ENCODE data around the gene DNAJC18. TPM values are rescaled to one million over a fixed set of nuclear protein-coding genes. Genes with fewer than 3 reads are reported as not detected.
"Not testable (repeated sequence)": the region's sequence is repeated elsewhere in the genome, so short reads cannot be mapped to it uniquely, and the experiment has no call there.

The DNAJC18 gene
- total and polyA plus RNA-seq, 2 donors: 4.3 TPM

- Histone ChIP-seq H3K4me1 (ENCODE audit: control insufficient read depth in 2 of 2, insufficient read depth in 2 of 2, low read length in 2 of 2) (peaks cover 8 to 23% of the 10 kb centered on the region in 2 donors), H3K27ac (ENCODE audit: low read depth in 1 of 2, low read length in 1 of 2) (peak overlapping the region in 1 of 2 donors; percentile 65), H3K4me3 (ENCODE audit: low read length in 2 of 2) (no peak overlapping the region), H3K9me3 (ENCODE audit: control insufficient read depth in 2 of 2, insufficient read depth in 1 of 2, low read length in 1 of 2) (no peaks in the 10 kb centered on the region), H3K27me3 (ENCODE audit: control insufficient read depth in 2 of 2, insufficient read depth in 1 of 2, low read length in 1 of 2) (no peaks in the 10 kb centered on the region), H3K36me3 (ENCODE audit: control insufficient read depth in 2 of 2, insufficient read depth in 2 of 2, low read length in 1 of 2) (no peaks in the 10 kb centered on the region)
- no peak for DNase-seq (ENCODE audit: low read depth in 6 of 9, low spot score in 9 of 9)
- 86% methylated on average over 7 of the region's 7 CpGs for WGBS
Observed at GRCh38 chr5:139445325-139446170, 6.2 kb upstream of the DNAJC18 start.

- peaks cover 12 to 30% of the 10 kb centered on the region in 2 donors for H3K4me1 ChIP-seq (ENCODE audit: control insufficient read depth in 2 of 2, insufficient read depth in 2 of 2, low read length in 2 of 2)
- H3K4me3 ChIP-seq (ENCODE audit: low read length in 2 of 2): no peak overlapping the region
- WGBS: 59% methylated on average over 4 of the region's 4 CpGs
- H3K9me3 ChIP-seq (ENCODE audit: control insufficient read depth in 2 of 2, insufficient read depth in 1 of 2, low read length in 1 of 2): no peaks in the 10 kb centered on the region
- H3K36me3 ChIP-seq (ENCODE audit: control insufficient read depth in 2 of 2, insufficient read depth in 2 of 2, low read length in 1 of 2): no peaks in the 10 kb centered on the region
- H3K27me3 ChIP-seq (ENCODE audit: control insufficient read depth in 2 of 2, insufficient read depth in 1 of 2, low read length in 1 of 2): no peaks in the 10 kb centered on the region
- DNase-seq (ENCODE audit: low read depth in 6 of 9, low spot score in 9 of 9): peak in 2 of 9 donors; percentile 15 to 61
- peak overlapping the region; percentile 31 to 55 for H3K27ac ChIP-seq (ENCODE audit: low read depth in 1 of 2, low read length in 1 of 2)
Observed at GRCh38 chr5:139443831-139444453, 4.6 kb upstream of the DNAJC18 start.

GRCh38 chr5:139440416-139440815 is 1.1 kb upstream of the DNAJC18 start:
- H3K27me3 ChIP-seq (ENCODE audit: control insufficient read depth in 2 of 2, insufficient read depth in 1 of 2, low read length in 1 of 2); H3K9me3 ChIP-seq (ENCODE audit: control insufficient read depth in 2 of 2, insufficient read depth in 1 of 2, low read length in 1 of 2); H3K4me3 ChIP-seq (ENCODE audit: low read length in 2 of 2); H3K27ac ChIP-seq (ENCODE audit: low read depth in 1 of 2, low read length in 1 of 2); H3K36me3 ChIP-seq (ENCODE audit: control insufficient read depth in 2 of 2, insufficient read depth in 2 of 2, low read length in 1 of 2); DNase-seq (ENCODE audit: low read depth in 6 of 9, low spot score in 9 of 9): not testable (repeated sequence)
- peaks cover 16 to 28% of the 10 kb centered on the region in 2 donors for H3K4me1 ChIP-seq (ENCODE audit: control insufficient read depth in 2 of 2, insufficient read depth in 2 of 2, low read length in 2 of 2)
- 97% methylated on average over 17 of the region's 17 CpGs for WGBS

- H3K27me3 ChIP-seq (ENCODE audit: control insufficient read depth in 2 of 2, insufficient read depth in 1 of 2, low read length in 1 of 2): no peaks in the 10 kb centered on the region
- peak in 1 of 9 donors; percentile 12 for DNase-seq (ENCODE audit: low read depth in 6 of 9, low spot score in 9 of 9)
Observed at GRCh38 chr5:139438707-139439012, 665 bp downstream of the DNAJC18 start.

GRCh38 chr5:139435676-139436075 is 3.6 kb downstream of the DNAJC18 start:
- DNase-seq (ENCODE audit: low read depth in 6 of 9, low spot score in 9 of 9): no peak
- no peaks in the 10 kb centered on the region for H3K9me3 ChIP-seq (ENCODE audit: control insufficient read depth in 2 of 2, insufficient read depth in 1 of 2, low read length in 1 of 2)
- no peak overlapping the region for H3K27ac ChIP-seq (ENCODE audit: low read depth in 1 of 2, low read length in 1 of 2)
- H3K4me1 ChIP-seq (ENCODE audit: control insufficient read depth in 2 of 2, insufficient read depth in 2 of 2, low read length in 2 of 2): peaks cover 7 to 12% of the 10 kb centered on the region in 2 donors
- WGBS: over 99% methylated on average over 3 of the region's 3 CpGs
- no peaks in the 10 kb centered on the region for H3K27me3 ChIP-seq (ENCODE audit: control insufficient read depth in 2 of 2, insufficient read depth in 1 of 2, low read length in 1 of 2)
- H3K36me3 ChIP-seq (ENCODE audit: control insufficient read depth in 2 of 2, insufficient read depth in 2 of 2, low read length in 1 of 2): no peaks in the 10 kb centered on the region
- no peak overlapping the region for H3K4me3 ChIP-seq (ENCODE audit: low read length in 2 of 2)

More at GRCh38 chr5:139438707-139439012, 665 bp downstream of the DNAJC18 start:
- 53% methylated on average over 8 of the region's 8 CpGs for WGBS
- peak overlapping the region; percentile 33 to 95 for H3K27ac ChIP-seq (ENCODE audit: low read depth in 1 of 2, low read length in 1 of 2)
- peaks cover 9 to 20% of the 10 kb centered on the region in 2 donors for H3K4me1 ChIP-seq (ENCODE audit: control insufficient read depth in 2 of 2, insufficient read depth in 2 of 2, low read length in 2 of 2)
- peak overlapping the region; percentile 54 to 84 for H3K4me3 ChIP-seq (ENCODE audit: low read length in 2 of 2)
- no peaks in the 10 kb centered on the region for H3K9me3 ChIP-seq (ENCODE audit: control insufficient read depth in 2 of 2, insufficient read depth in 1 of 2, low read length in 1 of 2)
- H3K36me3 ChIP-seq (ENCODE audit: control insufficient read depth in 2 of 2, insufficient read depth in 2 of 2, low read length in 1 of 2): no peaks in the 10 kb centered on the region

GRCh38 chr5:139431706-139432105 is 7.6 kb downstream of the DNAJC18 start:
- Histone ChIP-seq H3K27ac (ENCODE audit: low read depth in 1 of 2, low read length in 1 of 2) (no peak overlapping the region), H3K27me3 (ENCODE audit: control insufficient read depth in 2 of 2, insufficient read depth in 1 of 2, low read length in 1 of 2) (no peaks in the 10 kb centered on the region), H3K9me3 (ENCODE audit: control insufficient read depth in 2 of 2, insufficient read depth in 1 of 2, low read length in 1 of 2) (no peaks in the 10 kb centered on the region), H3K4me1 (ENCODE audit: control insufficient read depth in 2 of 2, insufficient read depth in 2 of 2, low read length in 2 of 2) (no peaks in the 10 kb centered on the region), H3K36me3 (ENCODE audit: control insufficient read depth in 2 of 2, insufficient read depth in 2 of 2, low read length in 1 of 2) (peaks cover 0 to 2% of the 10 kb centered on the region in 2 donors), H3K4me3 (ENCODE audit: low read length in 2 of 2) (no peak overlapping the region)
- 98% methylated on average over 1 of the region's 1 CpG for WGBS
- no peak for DNase-seq (ENCODE audit: low read depth in 6 of 9, low spot score in 9 of 9)

GRCh38 chr5:139430015-139430414 is 9.3 kb downstream of the DNAJC18 start:
- no peak for DNase-seq (ENCODE audit: low read depth in 6 of 9, low spot score in 9 of 9)
- Histone ChIP-seq H3K4me3 (ENCODE audit: low read length in 2 of 2) (no peak overlapping the region), H3K27ac (ENCODE audit: low read depth in 1 of 2, low read length in 1 of 2) (no peak overlapping the region), H3K27me3 (ENCODE audit: control insufficient read depth in 2 of 2, insufficient read depth in 1 of 2, low read length in 1 of 2) (no peaks in the 10 kb centered on the region), H3K36me3 (ENCODE audit: control insufficient read depth in 2 of 2, insufficient read depth in 2 of 2, low read length in 1 of 2) (peaks cover 0 to 10% of the 10 kb centered on the region in 2 donors), H3K9me3 (ENCODE audit: control insufficient read depth in 2 of 2, insufficient read depth in 1 of 2, low read length in 1 of 2) (no peaks in the 10 kb centered on the region), H3K4me1 (ENCODE audit: control insufficient read depth in 2 of 2, insufficient read depth in 2 of 2, low read length in 2 of 2) (no peaks in the 10 kb centered on the region)
- WGBS: 43% methylated on average over 2 of the region's 2 CpGs

- Histone ChIP-seq H3K27ac (ENCODE audit: low read depth in 1 of 2, low read length in 1 of 2) (no peak overlapping the region), H3K4me3 (ENCODE audit: low read length in 2 of 2) (no peak overlapping the region), H3K4me1 (ENCODE audit: control insufficient read depth in 2 of 2, insufficient read depth in 2 of 2, low read length in 2 of 2) (no peaks in the 10 kb centered on the region), H3K36me3 (ENCODE audit: control insufficient read depth in 2 of 2, insufficient read depth in 2 of 2, low read length in 1 of 2) (peaks cover 0 to 21% of the 10 kb centered on the region in 2 donors), H3K27me3 (ENCODE audit: control insufficient read depth in 2 of 2, insufficient read depth in 1 of 2, low read length in 1 of 2) (no peaks in the 10 kb centered on the region), H3K9me3 (ENCODE audit: control insufficient read depth in 2 of 2, insufficient read depth in 1 of 2, low read length in 1 of 2) (no peaks in the 10 kb centered on the region)
- DNase-seq (ENCODE audit: low read depth in 6 of 9, low spot score in 9 of 9): no peak
- 94% methylated on average over 8 of the region's 8 CpGs for WGBS
Observed at GRCh38 chr5:139426203-139426885, 13.0 kb downstream of the DNAJC18 start.

GRCh38 chr5:139425497-139425896 is 13.8 kb downstream of the DNAJC18 start:
- Histone ChIP-seq H3K27me3 (ENCODE audit: control insufficient read depth in 2 of 2, insufficient read depth in 1 of 2, low read length in 1 of 2) (no peaks in the 10 kb centered on the region), H3K4me1 (ENCODE audit: control insufficient read depth in 2 of 2, insufficient read depth in 2 of 2, low read length in 2 of 2) (no peaks in the 10 kb centered on the region), H3K27ac (ENCODE audit: low read depth in 1 of 2, low read length in 1 of 2) (no peak overlapping the region), H3K9me3 (ENCODE audit: control insufficient read depth in 2 of 2, insufficient read depth in 1 of 2, low read length in 1 of 2) (no peaks in the 10 kb centered on the region), H3K4me3 (ENCODE audit: low read length in 2 of 2) (no peak overlapping the region), H3K36me3 (ENCODE audit: control insufficient read depth in 2 of 2, insufficient read depth in 2 of 2, low read length in 1 of 2) (peaks cover 0 to 21% of the 10 kb centered on the region in 2 donors)
- WGBS: 98% methylated on average over 5 of the region's 5 CpGs
- DNase-seq (ENCODE audit: low read depth in 6 of 9, low spot score in 9 of 9): no peak
